Esophagus (tissue), 2 donors: ENCODE measurements around the gene RRP1B. TPM values are rescaled to one million over a fixed set of nuclear protein-coding genes. Genes with fewer than 3 reads are reported as not detected.
"Not testable (repeated sequence)": the region's sequence is repeated elsewhere in the genome, so short reads cannot be mapped to it uniquely, and the experiment has no call there.

Experiments used
- H3K27ac ChIP-seq, 2 donors: one replicate each; pipeline ENCODE4 v1.5.1; 2013; ENCODE audit warnings: low read depth in 2 of 2, mild to moderate bottlenecking in 2 of 2, inconsistent platforms in 1 of 2, low read length in 1 of 2, moderate library complexity in 1 of 2
- H3K27me3 ChIP-seq, 2 donors: one replicate each; pipeline ENCODE4 v1.6.1; 2013; ENCODE audit warnings: low read length in 2 of 2, control low read depth in 1 of 2, mild to moderate bottlenecking in 1 of 2; ENCODE audit not compliant: insufficient read depth in 2 of 2, control insufficient read depth in 1 of 2
- H3K36me3 ChIP-seq, 2 donors: one replicate each; pipeline ENCODE4 v1.6.1; 2013; ENCODE audit warnings: low read length in 1 of 2; ENCODE audit not compliant: control insufficient read depth in 2 of 2, insufficient read depth in 2 of 2
- H3K4me1 ChIP-seq, 2 donors: one replicate each; pipeline ENCODE4 v1.6.1; 2013; ENCODE audit warnings: low read length in 1 of 2; ENCODE audit not compliant: control insufficient read depth in 2 of 2, insufficient read depth in 2 of 2
- H3K4me3 ChIP-seq, 2 donors: one replicate each; pipeline ENCODE4 v1.5.1; 2013; ENCODE audit warnings: low read length in 2 of 2, mild to moderate bottlenecking in 2 of 2, low read depth in 1 of 2, moderate library complexity in 1 of 2
- H3K9me3 ChIP-seq, 2 donors: one replicate each; pipeline ENCODE4 v1.6.1; 2013; ENCODE audit warnings: mild to moderate bottlenecking in 2 of 2, low read depth in 1 of 2, low read length in 1 of 2, moderate library complexity in 1 of 2; ENCODE audit not compliant: control insufficient read depth in 2 of 2, insufficient read depth in 1 of 2
- WGBS, 2 donors: extraction: QIAGEN DNeasy Blood & Tissue Kit; methylation state at CpG; one replicate each; pipeline ENCODE4 v1.1.7; 2013; 5-methylcytosine and 5-hydroxymethylcytosine counted together
- polyA plus RNA-seq, 2 donors: library from polyadenylated mRNA; stranded (reverse); fragments of 200-250 nt; gene quantifications; one replicate each; pipeline ENCODE4 v1.2.3, GENCODE V29; 2013
- donor health status: healthy with polysubstance abuse.
- donor health status: Bipolar disorder and iron deficiency.

RRP1B gene
- 1 to 10 TPM; 5.6 to 6.6 TPM for polyA plus RNA-seq

GRCh38 chr21:43659136-43660000 is at the start of gene RRP1B, which contains the start of gene HSF2BP:
TSS of gene RRP1B (plus strand) at chr21:43659560. CDS start at chr21:43659665, 105 bp downstream.
TSS of gene HSF2BP (minus strand) at chr21:43659488. CDS start at chr21:43658096, 1,392 bp downstream.
- Histone ChIP-seq H3K27ac (peak within 1 kb of the TSS; percentile 84 to 88), H3K36me3 (no peaks in the 10 kb centered on the region), H3K27me3 (no peaks in the 10 kb centered on the region), H3K9me3 (no peaks in the 10 kb centered on the region), H3K4me1 (peaks cover 0 to 7% of the 10 kb centered on the region in 2 donors), H3K4me3 (peak within 1 kb of the TSS; percentile 78 to 98)
- 5 to 6% methylated on average over 84 to 92 of the region's 92 CpGs for WGBS, 2 donors

GRCh38 chr21:43611598-43612369 is 47.6 kb upstream of the RRP1B start:
- H3K36me3 ChIP-seq: no peaks in the 10 kb centered on the region
- H3K27me3 ChIP-seq: no peaks in the 10 kb centered on the region
- H3K4me1 ChIP-seq: peaks cover 0 to 8% of the 10 kb centered on the region in 2 donors
- H3K27ac ChIP-seq: no peak overlapping the region
- H3K9me3 ChIP-seq: no peaks in the 10 kb centered on the region
- H3K4me3 ChIP-seq: no peak overlapping the region
- WGBS, 2 donors: 53 to 60% methylated on average over 8 of the region's 8 CpGs

- H3K27ac ChIP-seq: no peak overlapping the region
- H3K27me3 ChIP-seq: no peaks in the 10 kb centered on the region
- WGBS, 2 donors: 81 to 86% methylated on average over 8 of the region's 8 CpGs
- H3K4me3 ChIP-seq: no peak overlapping the region
- H3K36me3 ChIP-seq: no peaks in the 10 kb centered on the region
- peaks cover 0 to 8% of the 10 kb centered on the region in 2 donors for H3K4me1 ChIP-seq
- no peaks in the 10 kb centered on the region for H3K9me3 ChIP-seq
Measured at GRCh38 chr21:43613755-43614638, 45.4 kb upstream of the RRP1B start.

- H3K27me3 ChIP-seq: no peaks in the 10 kb centered on the region
- peaks cover 2 to 3% of the 10 kb centered on the region in 2 donors for H3K9me3 ChIP-seq
- WGBS, 2 donors: 85 to 89% methylated on average over 5 of the region's 5 CpGs
- H3K36me3 ChIP-seq: no peaks in the 10 kb centered on the region
- peaks cover 0 to 3% of the 10 kb centered on the region in 2 donors for H3K4me1 ChIP-seq
- no peak overlapping the region for H3K27ac ChIP-seq
- H3K4me3 ChIP-seq: no peak overlapping the region
Measured at GRCh38 chr21:43614839-43615238, 44.5 kb upstream of the RRP1B start.

- H3K4me3 ChIP-seq, H3K27ac ChIP-seq, H3K9me3 ChIP-seq, H3K36me3 ChIP-seq, H3K4me1 ChIP-seq, H3K27me3 ChIP-seq: not testable (repeated sequence)
- WGBS, 2 donors: 79 to 80% methylated on average over 3 of the region's 3 CpGs
Measured at GRCh38 chr21:43616861-43617260, 42.5 kb upstream of the RRP1B start.

- Histone ChIP-seq H3K4me1 (no peaks in the 10 kb centered on the region), H3K4me3 (no peak overlapping the region), H3K9me3 (peaks cover 2 to 3% of the 10 kb centered on the region in 2 donors), H3K27me3 (no peaks in the 10 kb centered on the region), H3K27ac (no peak overlapping the region), H3K36me3 (no peaks in the 10 kb centered on the region)
- WGBS, 2 donors: 79 to 94% methylated on average over 4 of the region's 4 CpGs
Measured at GRCh38 chr21:43618940-43619339, 40.4 kb upstream of the RRP1B start.

- H3K9me3 ChIP-seq: peaks cover 2 to 3% of the 10 kb centered on the region in 2 donors
- H3K27ac ChIP-seq: no peak overlapping the region
Measured at GRCh38 chr21:43619344-43619743, 40.0 kb upstream of the RRP1B start.

GRCh38 chr21:43619856-43620255 is 39.5 kb upstream of the RRP1B start:
- WGBS, 2 donors: 90 to 92% methylated on average over 4 of the region's 4 CpGs
- Histone ChIP-seq H3K36me3 (no peaks in the 10 kb centered on the region), H3K4me1 (no peaks in the 10 kb centered on the region), H3K27me3 (no peaks in the 10 kb centered on the region), H3K4me3 (no peak overlapping the region), H3K27ac (no peak overlapping the region), H3K9me3 (peaks cover 2 to 3% of the 10 kb centered on the region in 2 donors)

More at GRCh38 chr21:43619344-43619743, 40.0 kb upstream of the RRP1B start:
- no peak overlapping the region for H3K4me3 ChIP-seq
- 91 to 95% methylated on average over 4 of the region's 4 CpGs for WGBS, 2 donors
- no peaks in the 10 kb centered on the region for H3K4me1 ChIP-seq
- no peaks in the 10 kb centered on the region for H3K36me3 ChIP-seq
- no peaks in the 10 kb centered on the region for H3K27me3 ChIP-seq

- no peaks in the 10 kb centered on the region for H3K4me1 ChIP-seq
- H3K36me3 ChIP-seq: no peaks in the 10 kb centered on the region
- no peak overlapping the region for H3K27ac ChIP-seq
- no peaks in the 10 kb centered on the region for H3K27me3 ChIP-seq
- 45 to 68% methylated on average over 2 of the region's 2 CpGs for WGBS, 2 donors
- H3K9me3 ChIP-seq: peaks cover 2 to 3% of the 10 kb centered on the region in 2 donors
- H3K4me3 ChIP-seq: no peak overlapping the region
Measured at GRCh38 chr21:43622796-43623195, 36.6 kb upstream of the RRP1B start.
